PC-9 (cell line): ENCODE measurements around the gene LMO7. TPM values are rescaled to one million over a fixed set of nuclear protein-coding genes. Genes with fewer than 3 reads are reported as not detected.

Experiments
- BruUV-seq: library from RNA; stranded (reverse); fragments of 400-500 nt; replicated peaks from 2 replicates; lab custom pipeline; 2021; lab: Mats Ljungman, UMichigan
- CTCF ChIA-PET: fragments of 300-600 bp; sonication (Branson Sonifier 250); formaldehyde crosslinking; loops from one replicate; lab custom pipeline; 2022; ENCODE audit warnings: antibody characterized with exemption; lab: Charles Lee
- POLR2A ChIA-PET: fragments of 300-600 bp; sonication (Branson Sonifier 250); formaldehyde crosslinking; loops from one replicate; lab custom pipeline; 2022; ENCODE audit warnings: antibody characterized with exemption; ENCODE audit not compliant: unreplicated experiment; lab: Charles Lee
- DNase-seq, 2 experiments: peaks; one replicate each; pipeline versions ENCODE4 v3.0.0 to v3.0.0-alpha.2; 2015 to 2022; ENCODE audit warnings: mixed read lengths in 1 of 2
- H2AFZ ChIP-seq: fragments of 200-600 bp; sonication (generic); 2 replicates; pipeline ENCODE4 v1.8.1; 2017; ENCODE audit warnings: antibody characterized with exemption
- H3F3A ChIP-seq: fragments of 200-600 bp; sonication (generic); 2 replicates; pipeline ENCODE4 v1.8.1; 2017; ENCODE audit warnings: antibody characterized with exemption, mild to moderate bottlenecking, low read depth; ENCODE audit not compliant: insufficient read depth
- H3K27ac ChIP-seq: fragments of 200-600 bp; sonication (generic); 2 replicates; pipeline ENCODE4 v1.6.1; 2016; ENCODE audit warnings: mixed run types
- H3K27me3 ChIP-seq: fragments of 200-600 bp; sonication (generic); 2 replicates; pipeline ENCODE4 v1.6.1; 2016; ENCODE audit warnings: low read depth, mixed run types; ENCODE audit not compliant: insufficient read depth
- H3K36me3 ChIP-seq: fragments of 200-600 bp; sonication (generic); 2 replicates; pipeline ENCODE4 v1.6.1; 2016; ENCODE audit warnings: low read depth, mixed run types
- H3K4me1 ChIP-seq: fragments of 200-600 bp; sonication (generic); replicated peaks from 2 replicates; pipeline ENCODE4 v1.6.1; 2016; ENCODE audit warnings: mixed run types; ENCODE audit not compliant: insufficient read depth
- H3K4me2 ChIP-seq: fragments of 200-600 bp; sonication (generic); 2 replicates; pipeline ENCODE4 v1.6.1; 2017; ENCODE audit warnings: mixed run types
- H3K4me3 ChIP-seq: fragments of 200-600 bp; sonication (generic); 2 replicates; pipeline ENCODE4 v1.6.1; 2016; ENCODE audit warnings: mixed run types
- H3K79me2 ChIP-seq: fragments of 200-600 bp; sonication (generic); 2 replicates; pipeline ENCODE4 v1.6.1; 2017; ENCODE audit warnings: low read depth, mixed run types
- H3K9me2 ChIP-seq: fragments of 200-600 bp; sonication (generic); 2 replicates; pipeline ENCODE4 v1.8.1; 2017; ENCODE audit warnings: mild to moderate bottlenecking; ENCODE audit not compliant: insufficient read depth
- H3K9me3 ChIP-seq: fragments of 200-600 bp; sonication (generic); 2 replicates; pipeline ENCODE4 v1.8.1; 2016; ENCODE audit warnings: low read depth; ENCODE audit not compliant: insufficient read depth
- H4K20me1 ChIP-seq: fragments of 200-600 bp; sonication (generic); 2 replicates; pipeline ENCODE4 v1.8.1; 2017; ENCODE audit not compliant: insufficient read depth
- CTCF ChIP-seq: fragments of 200-600 bp; sonication (generic); conservative IDR thresholded peaks from 2 replicates; pipeline ENCODE4 v1.6.1; 2017; ENCODE audit warnings: mixed run types, antibody characterized with exemption, mild to moderate bottlenecking, moderate library complexity
- EZH2 ChIP-seq: fragments of 200-600 bp; sonication (generic); IDR thresholded peaks from 2 replicates; pipeline ENCODE4 v1.8.0; 2017; ENCODE audit warnings: antibody characterized with exemption, low read depth
- intact Hi-C: fragments of 100-400 bp; cut with micrococcal nuclease; formaldehyde crosslinking; loops from one replicate; pipeline ENCODE4 v1.10.0; 2022; ENCODE audit not compliant: unreplicated experiment
- total RNA-seq: library from RNA; stranded (reverse); gene quantifications from 2 replicates; pipeline ENCODE4 v1.2.3, GENCODE V29; 2021

The LMO7 gene
- total RNA-seq, 1 experiment from 2014 or later, result 93.0 TPM

- no peaks in the 10 kb centered on the region for H3K36me3 ChIP-seq
- no peak overlapping the region for H3K4me2 ChIP-seq
- no peak overlapping the region for H2AFZ ChIP-seq
- ChIA-PET POLR2A (interaction anchor here (0.7 kb wide), 1 partner anchor 59 kb away, joined by 3 read pairs; no protein-coding TSS in a partner anchor), CTCF (no interaction called here)
- H3K27ac ChIP-seq, result no peak overlapping the region
- H3K27me3 ChIP-seq, result no peaks in the 10 kb centered on the region
- H3K4me3 ChIP-seq, result no peak overlapping the region
- H4K20me1 ChIP-seq, result no peaks in the 10 kb centered on the region
- no TSS peak for BruUV-seq
- H3F3A ChIP-seq, result no peaks in the 10 kb centered on the region
- 0 out of 2 replicates have a peak, but pooled peaks cover 5% of the 10 kb centered on the region for H3K9me2 ChIP-seq
- no peaks in the 10 kb centered on the region for H3K9me3 ChIP-seq
- no peak for DNase-seq
- no peaks in the 10 kb centered on the region for H3K4me1 ChIP-seq
- intact Hi-C loops, result loop anchor here (10.0 kb wide), 1 partner anchor 102 kb away; no protein-coding TSS in a partner anchor
- no peaks in the 10 kb centered on the region for H3K79me2 ChIP-seq
- no peak for TF ChIP-seq EZH2
Observed at GRCh38 chr13:75666646-75667351, 30.7 kb downstream of the LMO7 start.

- Histone ChIP-seq H3K36me3 (no peaks in the 10 kb centered on the region), H2AFZ (no peak overlapping the region), H3K9me3 (no peaks in the 10 kb centered on the region), H3K4me1 (no peaks in the 10 kb centered on the region), H3K27ac (no peak overlapping the region), H3K79me2 (no peaks in the 10 kb centered on the region), H3K4me2 (no peak overlapping the region), H3K27me3 (no peaks in the 10 kb centered on the region), H3K9me2 (0 out of 2 replicates have a peak, but pooled peaks cover 5% of the 10 kb centered on the region), H3F3A (no peaks in the 10 kb centered on the region), H3K4me3 (no peak overlapping the region), H4K20me1 (no peaks in the 10 kb centered on the region)
- BruUV-seq, result no TSS peak
- CTCF ChIA-PET, result interaction anchor here (1.0 kb wide), 1 partner anchor 22 kb away, joined by 3 read pairs; no protein-coding TSS in a partner anchor
- no peak for DNase-seq
- POLR2A ChIA-PET, result interaction anchor here (0.7 kb wide), 1 partner anchor 9 kb away, joined by 3 read pairs; no protein-coding TSS in a partner anchor
- intact Hi-C loops, result loop anchor here (10.0 kb wide), 1 partner anchor 105 kb away; no protein-coding TSS in a partner anchor
- TF ChIP-seq CTCF (no peak), EZH2 (no peak)
Observed at GRCh38 chr13:75669706-75670105, 33.6 kb downstream of the LMO7 start.

- Histone ChIP-seq H3K27me3 (no peaks in the 10 kb centered on the region), H3K4me1 (no peaks in the 10 kb centered on the region), H3K9me3 (no peaks in the 10 kb centered on the region), H3K9me2 (0 out of 2 replicates have a peak, but pooled peaks cover 5% of the 10 kb centered on the region), H3F3A (no peaks in the 10 kb centered on the region), H3K79me2 (no peaks in the 10 kb centered on the region), H3K4me2 (no peak overlapping the region), H2AFZ (no peak overlapping the region), H4K20me1 (no peaks in the 10 kb centered on the region), H3K27ac (no peak overlapping the region), H3K4me3 (no peak overlapping the region), H3K36me3 (no peaks in the 10 kb centered on the region)
- intact Hi-C loops, result no loop called here
- CTCF ChIA-PET, result interaction anchor here (1.0 kb wide), 1 partner anchor 22 kb away, joined by 3 read pairs; no protein-coding TSS in a partner anchor
- POLR2A ChIA-PET, result no interaction called here
- DNase-seq, result no peak
- TF ChIP-seq CTCF (no peak), EZH2 (no peak)
- BruUV-seq, result no TSS peak
Observed at GRCh38 chr13:75670496-75670895, 34.4 kb downstream of the LMO7 start.
